Pons (tissue), 1 donor: ENCODE measurements around the gene IYD.

ENCODE experiments used
- DNase-seq: peaks from one replicate; pipeline ENCODE4 v3.0.0-alpha.2; 2016; ENCODE audit warnings: low spot score

Gene IYD

DNA sequence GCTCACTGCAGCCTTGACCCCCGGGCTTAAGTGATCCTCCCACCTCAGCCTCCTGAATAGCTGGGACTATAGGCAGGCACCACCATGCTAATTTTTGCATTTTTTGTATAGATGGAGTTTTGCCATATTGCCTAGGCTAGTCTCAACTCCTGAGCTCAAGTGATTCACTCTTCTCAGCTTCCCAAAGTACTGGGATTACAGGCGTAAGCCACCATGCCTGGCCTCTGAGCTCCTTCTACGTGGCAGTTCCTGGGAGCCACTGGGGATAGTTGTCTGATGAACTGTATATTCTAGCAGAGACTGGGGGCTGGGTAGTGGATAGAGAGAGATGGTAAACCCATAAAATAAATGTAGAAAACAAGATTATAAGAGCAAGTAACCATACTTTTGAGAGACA is 26.1 kb downstream of the IYD start:
- no peak for DNase-seq

DNA sequence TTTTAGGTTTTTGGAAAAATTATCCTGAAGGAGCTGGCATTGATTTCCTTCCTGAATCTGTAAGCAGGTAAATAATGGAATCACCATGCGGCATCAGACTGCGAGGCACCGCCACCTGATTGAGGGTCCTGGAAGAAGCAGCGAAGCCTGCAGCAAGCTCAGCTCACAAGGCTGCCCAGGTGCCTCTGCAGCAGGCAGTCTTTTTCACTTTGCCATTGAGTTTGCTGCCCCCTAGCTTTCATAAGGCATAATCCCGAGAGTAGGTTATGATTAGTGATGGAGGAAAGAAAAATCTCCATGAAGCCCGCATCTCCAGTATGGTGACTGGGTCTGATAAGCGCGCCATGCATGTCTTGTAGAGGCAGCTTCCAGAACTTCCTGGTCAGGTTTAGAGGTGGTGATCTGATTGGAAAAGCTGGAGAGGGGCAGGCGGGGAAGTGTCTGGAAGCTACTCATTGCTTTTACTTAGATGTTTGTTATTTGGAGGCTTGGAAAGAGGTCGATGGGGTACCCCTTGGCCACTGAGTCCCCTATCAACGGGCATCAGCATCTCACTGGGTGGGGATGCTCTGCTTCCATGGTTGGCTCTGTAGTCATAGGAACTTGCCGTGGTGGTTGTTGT is 26.7 kb downstream of the IYD start:
- DNase-seq: peak; percentile 69

DNA sequence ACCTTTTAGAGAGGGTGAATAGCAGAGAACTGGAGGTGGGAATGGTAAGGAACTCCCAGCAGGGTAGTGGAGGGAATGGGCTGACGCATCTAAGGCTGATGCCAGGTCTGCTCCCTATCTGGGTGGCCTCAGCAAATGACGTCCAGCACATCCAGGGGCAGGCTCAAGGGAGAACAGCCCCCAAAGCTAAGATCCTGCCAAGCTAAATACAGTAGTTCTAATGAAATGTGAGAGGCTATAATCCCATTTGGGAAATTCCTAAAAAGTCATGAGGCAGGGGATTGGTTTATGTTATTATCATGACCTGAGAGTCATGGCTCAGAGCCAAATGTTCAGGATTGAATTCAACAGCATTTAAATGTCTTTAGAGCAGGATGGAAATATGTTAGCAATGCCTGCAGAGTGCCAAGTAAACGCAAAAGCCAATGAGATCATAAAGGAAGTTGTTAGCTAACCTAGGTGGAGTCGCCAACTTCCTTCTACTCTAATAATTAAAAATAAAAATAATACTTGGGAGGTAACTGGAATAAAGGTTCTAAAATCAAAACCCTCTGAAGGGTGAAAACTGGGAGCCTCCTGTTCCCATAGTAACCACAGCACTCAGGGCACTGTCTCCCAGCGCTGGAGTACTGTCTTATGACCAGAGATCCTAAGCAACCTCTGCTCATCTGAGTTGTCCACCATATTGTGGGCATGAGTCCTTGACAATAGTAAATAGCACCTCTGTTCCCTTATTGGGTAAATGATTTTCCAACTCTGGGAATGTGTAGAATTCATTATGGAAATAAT is 34.8 kb downstream of the IYD start:
- peak; percentile 14 for DNase-seq

DNA sequence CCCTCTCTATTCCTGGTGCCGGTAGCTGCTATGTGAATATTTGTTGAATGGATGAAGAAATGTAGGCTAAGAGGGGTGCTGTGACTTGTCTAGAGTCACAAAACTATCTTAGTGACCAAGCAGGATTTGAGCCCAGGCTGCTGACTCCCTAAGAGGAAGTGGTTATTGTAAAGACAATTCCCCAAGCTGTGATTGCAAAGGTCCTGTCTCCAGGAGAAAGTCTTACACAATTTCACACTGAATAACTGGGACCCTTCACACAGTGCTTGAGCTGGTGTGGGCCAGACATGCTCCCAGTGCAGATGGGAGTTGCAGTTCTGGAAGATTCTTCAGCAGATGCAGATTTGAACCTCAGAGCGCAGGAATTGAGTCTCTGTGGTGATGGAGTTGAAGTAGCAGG is 38.1 kb downstream of the IYD start:
- DNase-seq: no peak

DNA sequence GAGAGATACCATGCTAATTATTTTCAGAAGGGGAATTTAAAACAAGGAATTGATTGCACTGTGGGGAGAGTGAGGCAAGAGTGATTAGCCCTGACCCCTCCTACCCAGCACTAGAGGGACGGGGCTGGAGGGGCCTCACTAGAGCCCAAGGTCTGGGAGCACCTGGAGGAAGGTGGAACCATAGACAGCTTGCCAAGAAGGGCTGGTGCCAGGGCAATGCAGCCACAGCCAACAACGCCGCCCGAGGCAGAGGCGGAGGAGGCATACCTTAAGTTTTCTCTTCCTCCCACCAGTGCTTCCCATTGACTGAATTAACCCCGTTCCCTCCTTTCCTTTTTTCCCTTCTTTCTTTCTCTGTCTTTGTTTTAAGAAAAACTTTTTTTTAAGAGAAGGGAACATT is 40.0 kb downstream of the IYD start:
- no peak for DNase-seq

DNA sequence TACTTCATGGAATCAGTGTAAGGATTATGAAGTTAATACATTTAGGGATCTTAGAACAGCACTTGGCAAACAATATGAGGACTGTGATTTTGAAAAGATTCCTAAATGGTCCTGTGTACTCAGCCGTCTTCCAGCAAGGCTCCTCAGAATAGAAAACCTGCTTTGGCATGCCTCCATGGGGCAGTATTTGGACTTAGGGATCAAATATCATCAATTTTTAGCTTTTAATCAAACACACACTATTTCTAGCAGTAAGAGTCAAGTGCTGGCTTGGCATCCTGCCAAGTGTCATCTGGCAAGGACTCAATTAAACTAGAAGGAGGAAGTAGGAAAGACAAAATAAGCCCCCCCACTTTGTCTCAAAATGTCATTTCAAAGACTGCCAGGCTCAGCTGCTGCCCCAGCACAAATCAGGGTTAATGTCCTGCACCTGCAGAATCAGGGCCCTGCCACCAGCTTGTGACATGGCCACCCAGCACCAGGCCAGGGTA is 40.8 kb downstream of the IYD start:
- peak; percentile 50 for DNase-seq

DNA sequence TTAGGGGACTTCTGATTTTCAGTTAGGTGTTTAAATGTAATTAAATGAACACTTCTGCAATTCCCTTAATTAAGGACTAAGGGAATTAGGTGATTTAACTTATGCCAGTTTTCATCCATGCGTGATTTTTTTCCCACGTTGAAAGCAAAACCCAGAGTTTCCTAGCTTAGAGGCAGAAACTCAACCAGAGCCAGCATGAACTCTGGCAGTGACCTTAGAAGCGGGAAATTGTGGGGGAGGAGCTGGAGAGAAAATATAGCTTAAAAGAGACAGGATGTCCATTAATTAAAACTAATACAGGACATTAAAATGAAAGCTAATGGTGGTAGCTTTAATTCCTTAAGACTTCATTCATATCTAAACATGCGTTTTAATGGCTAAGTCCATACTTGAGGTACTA is 41.6 kb downstream of the IYD start:
- no peak for DNase-seq

DNA sequence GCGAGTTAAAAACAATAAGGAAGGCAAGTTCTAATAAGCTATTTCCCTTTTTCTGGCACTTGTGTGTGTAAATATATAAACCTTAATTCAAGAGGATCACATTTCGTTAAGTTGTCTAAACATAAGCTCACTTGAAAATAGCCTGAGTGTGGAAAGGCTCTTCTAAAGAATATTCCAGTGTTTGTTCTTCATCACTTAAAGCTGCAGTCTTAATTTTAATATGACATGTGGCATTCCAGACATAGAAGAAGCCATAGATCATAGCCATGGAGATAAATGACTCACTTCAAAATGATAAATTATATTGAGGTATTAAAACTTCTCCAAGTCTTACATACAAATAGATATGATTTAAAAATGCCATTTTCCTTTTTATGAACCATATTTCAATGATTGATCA is 42.1 kb downstream of the IYD start:
- DNase-seq: no peak

DNA sequence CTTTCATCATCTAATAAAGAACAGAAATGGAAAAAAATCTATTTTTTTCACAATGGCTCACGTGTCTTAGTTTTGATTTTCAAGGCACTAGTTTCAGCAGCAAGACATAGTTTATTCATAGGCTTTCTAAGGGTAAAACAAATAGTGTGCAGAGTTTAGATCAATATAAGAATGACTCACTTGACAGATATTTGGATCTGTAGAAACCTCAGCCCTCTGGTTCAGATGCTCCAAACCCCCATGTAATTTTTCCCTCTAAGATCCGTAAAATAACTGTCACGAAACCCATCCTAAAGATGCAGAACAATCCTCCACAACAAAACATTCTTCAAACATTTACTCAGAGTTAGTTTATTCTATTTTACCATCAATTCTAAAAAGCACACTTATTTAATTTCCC is 43.4 kb downstream of the IYD start:
- no peak for DNase-seq

DNA sequence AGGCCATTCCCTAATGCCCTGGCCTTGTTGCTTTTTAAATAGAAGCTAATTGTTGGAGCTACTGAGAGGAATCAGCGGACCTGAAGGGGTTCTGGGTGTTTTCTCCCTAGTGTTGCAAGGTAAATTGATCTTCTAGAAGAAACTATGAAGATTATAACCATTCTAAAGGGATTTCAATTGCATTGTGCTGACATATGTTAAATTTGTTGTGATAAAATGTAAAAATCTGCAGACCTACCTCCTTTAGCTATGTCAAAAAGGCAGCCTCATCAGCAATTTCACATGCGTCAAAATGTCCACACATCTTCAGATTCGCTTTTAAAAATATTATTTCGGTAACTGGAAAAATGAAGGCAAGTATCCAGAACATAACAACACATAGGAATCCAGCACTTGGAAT is 44.4 kb downstream of the IYD start:
- DNase-seq: no peak

DNA sequence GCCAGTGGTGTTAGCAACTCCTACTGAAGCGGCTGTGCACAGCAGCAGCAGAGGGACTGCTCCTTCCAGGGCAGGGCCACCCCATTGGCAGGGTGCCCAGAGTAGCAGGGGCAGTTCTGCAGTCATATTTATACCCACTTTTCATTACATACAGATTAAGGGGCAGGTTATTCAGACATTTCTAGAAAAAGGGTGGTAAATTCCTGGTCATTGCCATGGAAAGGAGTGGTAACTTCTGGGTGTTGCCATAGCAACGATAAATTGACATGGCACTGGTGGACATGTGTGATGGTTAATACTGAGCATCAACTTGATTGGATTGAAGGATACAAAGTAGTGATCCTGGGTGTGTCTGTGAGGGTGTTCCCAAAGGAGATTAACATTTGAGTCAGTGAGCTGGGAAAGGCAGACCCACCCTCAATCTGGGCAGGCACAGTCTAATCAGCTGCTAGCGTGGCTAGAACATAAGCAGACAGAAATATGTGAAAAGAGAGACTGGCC is 45.0 kb downstream of the IYD start:
- DNase-seq: no peak

DNA sequence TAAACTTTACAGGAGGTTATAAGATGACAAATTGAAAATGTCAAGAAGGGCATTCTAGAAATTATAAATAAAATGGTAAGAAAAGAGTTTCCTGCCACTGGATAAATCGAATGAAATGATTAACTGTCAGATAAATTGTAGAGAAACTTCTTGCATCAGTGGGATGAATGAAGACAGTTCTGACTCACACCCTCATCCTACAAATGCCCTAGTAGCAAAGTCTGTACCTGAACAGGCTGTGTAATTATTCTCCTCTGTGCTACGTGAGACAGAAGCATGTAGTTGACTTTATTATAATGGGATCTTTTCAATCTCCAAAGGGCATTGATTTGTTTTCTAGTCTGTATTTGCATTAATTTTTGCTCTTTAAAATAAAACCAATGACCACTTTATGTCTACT is 47.3 kb downstream of the IYD start:
- DNase-seq: no peak

DNA sequence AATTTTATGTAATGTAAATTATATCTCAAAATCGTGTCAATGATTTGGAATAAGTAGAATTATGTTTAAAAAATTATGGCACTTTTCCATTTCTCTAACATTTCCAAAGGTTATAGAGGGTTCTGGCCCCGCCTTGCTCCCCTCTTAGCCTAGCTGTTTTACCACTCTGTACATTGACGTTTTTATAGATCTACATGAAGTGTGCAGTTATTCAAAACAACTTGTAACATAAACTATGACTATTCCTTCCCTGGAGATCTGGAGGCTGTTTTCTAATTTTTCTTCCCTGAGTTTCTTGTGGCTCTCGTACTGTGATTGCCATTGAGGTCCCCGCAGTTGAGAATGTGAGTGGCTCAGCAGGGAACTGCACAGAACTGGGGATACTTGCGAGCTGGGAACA is 48.4 kb downstream of the IYD start:
- no peak for DNase-seq

DNA sequence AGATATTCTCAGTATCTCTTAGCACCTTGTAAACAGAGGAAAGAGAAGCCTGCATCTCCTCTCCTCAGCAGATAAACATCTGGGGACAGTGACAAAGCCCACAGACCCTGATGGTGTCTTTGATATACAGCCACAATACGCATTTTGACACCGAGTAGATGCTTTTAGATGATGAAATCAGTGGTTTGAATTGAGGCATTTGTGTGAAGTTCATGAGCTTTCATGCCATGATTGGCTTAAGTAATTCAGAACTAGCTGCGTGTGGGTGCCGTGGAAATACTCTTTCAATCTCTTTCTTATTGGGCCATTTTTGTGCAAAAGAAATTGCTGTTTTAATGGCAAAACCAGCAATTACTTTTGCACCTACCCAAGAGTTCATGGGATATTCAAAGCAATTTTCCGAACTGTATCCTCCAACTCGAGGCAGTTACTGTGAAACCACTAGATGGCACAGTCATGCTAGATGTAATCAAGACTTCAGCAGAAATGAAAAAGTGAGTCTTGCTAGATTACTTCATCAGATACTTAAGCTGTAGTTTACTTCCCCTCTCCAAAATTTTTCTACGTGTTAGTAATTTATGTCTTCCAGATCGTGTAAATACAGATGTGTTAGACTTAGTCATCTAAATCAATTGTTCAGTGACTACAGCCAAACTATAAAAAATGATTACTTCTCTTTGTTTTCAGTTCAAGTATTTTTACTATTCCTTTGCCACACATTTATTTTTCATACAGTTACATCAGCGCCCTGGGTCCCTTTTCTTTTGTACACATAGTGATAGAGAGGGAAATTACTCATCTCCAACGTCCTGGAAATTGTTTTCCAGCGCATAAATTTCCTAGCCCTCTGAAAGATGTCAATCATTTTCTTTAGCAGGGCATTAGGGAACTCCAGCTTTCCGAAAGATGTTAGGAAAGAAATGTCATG is 49.4 kb downstream of the IYD start:
- peak; percentile 93 for DNase-seq

DNA sequence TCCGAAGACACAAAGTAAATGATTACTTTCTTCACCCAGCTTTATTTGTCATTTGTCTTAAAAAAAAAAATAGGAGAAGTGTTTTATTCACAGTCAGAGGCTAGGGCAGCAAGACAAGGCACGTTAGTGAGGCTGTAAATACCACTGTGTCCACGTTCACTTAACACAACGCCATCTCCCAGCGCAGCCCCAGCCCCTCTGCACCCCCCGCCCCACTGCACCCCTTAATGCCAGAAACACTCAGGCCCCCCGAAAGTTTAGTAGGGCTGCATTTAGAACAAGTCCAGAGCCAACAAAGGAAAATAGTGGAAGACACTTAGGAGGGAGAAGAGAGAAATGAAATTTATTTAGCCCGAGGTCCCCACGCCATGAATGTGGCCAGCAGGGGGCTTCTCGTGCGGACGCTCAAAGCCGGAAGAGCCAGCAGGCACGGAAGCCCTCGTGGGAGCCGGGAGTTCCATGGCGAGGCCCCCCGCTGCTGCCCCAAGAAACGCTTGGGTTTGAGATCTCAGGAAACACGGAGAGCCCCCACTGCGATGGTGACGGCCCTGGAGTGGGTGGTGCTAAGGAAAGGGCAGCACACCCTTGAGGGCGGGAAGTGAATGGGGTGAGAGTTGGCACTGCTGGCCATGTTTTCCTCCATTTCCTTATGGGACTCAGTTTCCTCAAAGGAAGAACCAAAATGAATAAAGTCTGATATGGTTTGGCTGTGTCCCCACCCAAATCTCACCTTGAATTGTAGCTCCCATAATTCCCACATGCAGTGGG is 50.2 kb downstream of the IYD start:
- DNase-seq: peak; percentile 48

DNA sequence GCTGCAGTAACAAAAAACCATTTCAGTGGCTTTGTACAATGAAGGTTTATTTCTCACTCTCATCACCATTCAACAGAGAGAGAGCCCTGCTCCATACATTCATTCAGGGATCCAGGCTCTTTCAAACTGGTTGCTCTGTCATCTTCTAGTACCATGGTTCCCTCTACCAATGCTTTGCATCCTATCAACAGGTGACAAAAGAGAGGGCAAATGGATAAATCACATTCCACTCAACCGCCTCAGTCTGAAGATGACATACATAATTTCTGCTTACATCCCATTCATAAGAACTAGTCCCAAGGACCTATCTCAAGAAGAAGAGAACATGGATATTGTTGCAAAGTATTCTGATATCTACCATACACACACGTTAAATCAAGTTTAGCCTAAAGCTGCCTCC is 51.6 kb downstream of the IYD start:
- no peak for DNase-seq

DNA sequence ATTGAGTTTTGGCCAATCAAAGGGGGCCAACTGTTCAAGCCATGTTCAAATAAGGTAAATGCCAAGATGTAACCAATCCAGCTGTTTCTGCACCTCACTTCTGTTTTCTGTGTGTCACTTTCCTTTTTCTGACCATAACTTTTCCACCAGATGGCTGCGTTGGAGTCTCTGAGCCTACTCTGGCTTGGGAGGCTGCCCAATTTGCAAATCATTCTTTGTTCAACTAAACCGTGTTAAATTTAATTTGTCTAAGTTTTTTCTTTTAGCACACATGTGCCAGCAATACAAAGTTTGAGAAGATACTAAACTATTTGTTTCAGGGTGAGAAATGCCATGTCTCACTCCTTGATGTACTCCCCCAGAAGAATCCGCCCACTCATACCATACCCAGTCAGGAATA is 52.1 kb downstream of the IYD start:
- DNase-seq: no peak

DNA sequence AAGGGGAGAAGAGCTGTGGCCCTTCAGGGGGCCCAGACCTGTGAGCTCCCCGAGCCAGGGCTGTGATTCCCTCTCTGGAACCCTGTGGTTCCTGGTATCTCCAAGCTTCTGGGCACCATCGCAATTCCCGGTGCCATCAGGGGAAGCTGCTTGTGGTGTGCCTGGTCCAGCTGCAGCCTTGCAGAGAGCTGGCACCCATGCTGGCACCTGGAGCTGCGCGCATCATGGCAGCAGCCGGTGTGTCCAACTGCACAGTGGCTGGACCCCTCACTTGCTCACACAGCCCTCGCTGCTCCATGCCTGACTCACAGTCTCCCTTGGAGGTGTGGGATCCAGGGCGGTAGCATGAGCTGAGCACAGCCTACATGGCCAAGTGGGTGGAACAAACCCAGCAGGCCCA is 56.7 kb downstream of the IYD start:
- no peak for DNase-seq

DNA sequence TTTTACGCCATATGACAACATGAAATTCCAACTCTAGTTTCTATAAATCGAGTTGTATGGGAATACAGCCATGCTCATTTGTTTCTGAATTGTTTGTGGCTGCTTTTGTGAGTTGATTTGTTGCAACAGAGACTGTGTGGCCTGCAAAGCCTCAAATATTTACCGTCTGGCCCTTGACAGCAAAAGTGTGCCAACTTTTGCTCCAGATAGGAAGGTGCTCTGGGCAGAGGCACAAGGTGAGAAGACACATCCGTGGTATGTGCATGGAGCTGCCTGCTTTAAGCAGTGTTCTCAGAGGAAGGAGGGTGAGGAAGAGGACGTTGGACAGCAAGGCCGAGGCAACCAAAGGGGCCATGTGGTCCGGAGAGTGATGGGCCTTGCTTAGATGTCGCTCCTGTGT is 57.4 kb downstream of the IYD start:
- no peak for DNase-seq

DNA sequence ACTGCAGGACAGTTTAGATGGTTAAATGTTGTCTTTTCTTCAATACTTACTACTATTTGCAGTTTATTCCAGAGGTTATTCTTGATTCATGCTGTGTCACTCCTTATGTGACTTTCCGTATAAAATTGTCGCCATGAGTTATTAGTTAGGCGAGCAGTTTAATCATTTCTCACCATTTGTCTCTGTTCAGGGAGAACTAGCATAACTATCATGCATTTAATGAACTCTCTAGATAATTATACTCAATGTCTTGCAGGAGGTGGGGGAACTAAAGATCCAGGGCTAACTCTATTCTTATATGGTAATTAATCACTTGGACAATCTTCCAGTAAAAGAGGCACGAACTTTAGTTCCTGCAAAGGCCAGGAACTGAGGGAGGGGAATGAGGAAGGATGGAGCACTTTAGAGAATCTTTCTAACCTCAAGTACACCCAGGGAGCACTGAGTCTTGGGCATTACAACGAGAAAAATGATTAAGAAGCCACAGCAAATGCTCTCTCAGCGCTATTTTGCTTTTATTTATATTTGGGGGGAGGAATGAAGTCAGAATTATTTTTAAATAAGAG is 58.3 kb downstream of the IYD start:
- no peak for DNase-seq

DNA sequence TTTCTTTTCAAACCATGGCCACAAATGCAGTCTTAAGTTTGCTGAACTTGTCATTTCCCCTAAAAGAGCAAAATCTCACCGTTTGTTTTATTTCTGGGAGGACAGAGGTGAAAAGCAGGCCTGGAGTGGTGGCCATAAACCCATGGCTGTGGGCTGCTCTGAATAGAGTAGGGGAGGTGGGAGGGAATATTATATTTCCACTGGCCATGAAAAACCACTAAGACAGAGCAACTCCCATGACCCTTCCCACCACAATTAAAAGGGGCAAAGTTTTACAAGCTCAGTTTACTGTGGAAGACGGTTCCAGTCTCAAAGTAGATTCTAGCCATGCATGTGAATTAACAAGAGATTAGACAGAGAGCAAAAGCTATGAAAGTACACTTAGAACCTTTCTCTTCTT is 59.0 kb downstream of the IYD start:
- no peak for DNase-seq
